HG03432 (cell line): ENCODE data around the gene KIR3DL1.
"Not testable (repeated sequence)": the region's sequence is repeated elsewhere in the genome, so short reads cannot be mapped to it uniquely, and the experiment has no call there.

Experiments used
- ATAC-seq: cut with Tn5 transposase; IDR thresholded peaks from one replicate; pipeline ENCODE4 v1.9.1; 2021; ENCODE audit warnings: mild to moderate bottlenecking, moderate library complexity; ENCODE audit not compliant: unreplicated experiment

The KIR3DL1 gene

GRCh38 chr19:54816251-54816650 lies at the start of gene KIR3DL1:
KIR3DL1 (plus strand) TSS chr19:54816468.
- not testable (repeated sequence) for ATAC-seq

GRCh38 chr19:54769646-54770045 lies 46.6 kb upstream of the KIR3DL1 start, which contains the start of gene KIR2DL1:
KIR2DL1 (plus strand) TSS chr19:54769793; CDS start chr19:54769851, 58 bp downstream.
- ATAC-seq, result not testable (repeated sequence)

- not testable (repeated sequence) for ATAC-seq
These were observed 45.8 kb upstream of the KIR3DL1 start for GRCh38 chr19:54770511-54770910.

- not testable (repeated sequence) for ATAC-seq
These were observed 45.0 kb upstream of the KIR3DL1 start for GRCh38 chr19:54771018-54771960.

GRCh38 chr19:54772666-54773065 lies 43.6 kb upstream of the KIR3DL1 start:
- not testable (repeated sequence) for ATAC-seq

DNA sequence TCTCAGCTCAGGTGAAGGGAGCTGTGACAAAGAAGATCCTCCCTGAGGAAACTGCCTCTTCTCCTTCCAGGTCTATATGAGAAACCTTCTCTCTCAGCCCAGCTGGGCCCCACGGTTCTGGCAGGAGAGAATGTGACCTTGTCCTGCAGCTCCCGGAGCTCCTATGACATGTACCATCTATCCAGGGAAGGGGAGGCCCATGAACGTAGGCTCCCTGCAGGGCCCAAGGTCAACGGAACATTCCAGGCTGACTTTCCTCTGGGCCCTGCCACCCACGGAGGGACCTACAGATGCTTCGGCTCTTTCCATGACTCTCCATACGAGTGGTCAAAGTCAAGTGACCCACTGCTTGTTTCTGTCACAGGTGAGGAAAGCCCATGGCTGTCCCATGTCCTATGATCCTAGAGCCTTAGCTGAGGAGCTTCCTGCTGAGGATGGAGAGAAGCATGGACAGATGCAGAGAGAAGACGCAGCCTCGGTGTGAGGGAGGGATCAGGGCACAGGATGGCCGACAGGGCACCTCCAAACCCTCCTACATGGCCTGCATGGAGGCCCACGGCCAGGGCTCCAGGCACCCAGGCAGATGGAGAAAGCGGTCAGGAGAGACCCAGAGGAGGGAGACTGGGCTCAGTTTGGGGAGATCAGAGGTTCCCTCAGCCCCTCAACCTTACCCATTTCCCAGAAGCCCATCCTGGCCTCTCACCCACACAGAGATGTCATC lies 41.0 kb upstream of the KIR3DL1 start:
- not testable (repeated sequence) for ATAC-seq

DNA sequence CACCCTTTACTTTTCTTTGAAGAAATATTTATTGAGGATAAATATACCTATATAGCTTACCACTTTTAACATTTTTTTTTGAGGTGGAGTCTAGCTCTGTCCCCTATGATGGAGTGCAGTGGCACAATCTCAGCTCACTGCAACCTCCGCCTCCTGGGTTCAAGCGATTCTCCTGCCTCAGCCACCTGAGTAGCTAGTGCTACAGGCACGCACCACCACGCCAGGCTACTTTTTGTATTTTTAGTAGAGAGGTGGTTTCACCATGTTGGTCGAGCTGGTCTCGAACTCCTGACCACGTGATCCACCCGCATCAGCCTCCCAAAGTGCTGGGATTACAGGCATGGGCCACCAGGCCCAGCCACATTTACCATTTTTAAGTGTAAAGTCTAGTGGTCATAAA lies 40.4 kb upstream of the KIR3DL1 start:
- not testable (repeated sequence) for ATAC-seq

DNA sequence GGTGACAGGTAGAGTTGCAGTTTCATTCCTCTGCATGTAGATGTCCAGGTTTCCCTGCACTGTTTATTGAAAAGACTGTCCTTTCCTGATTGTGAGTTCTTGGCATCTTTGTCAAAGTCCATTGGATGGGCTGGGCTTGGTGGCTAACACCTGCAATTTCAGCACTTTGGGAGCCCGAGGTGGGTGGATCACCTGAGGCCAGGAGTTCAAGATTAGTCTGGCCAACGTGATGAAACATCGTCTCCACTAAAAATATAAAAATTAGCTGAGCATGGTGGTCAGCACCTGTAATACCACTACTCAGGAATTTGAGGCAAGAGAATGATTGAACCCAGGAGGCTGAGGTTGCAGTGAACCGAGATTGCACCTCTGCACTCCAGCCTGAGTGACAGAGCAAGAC lies 38.4 kb upstream of the KIR3DL1 start:
- ATAC-seq, result not testable (repeated sequence)

DNA sequence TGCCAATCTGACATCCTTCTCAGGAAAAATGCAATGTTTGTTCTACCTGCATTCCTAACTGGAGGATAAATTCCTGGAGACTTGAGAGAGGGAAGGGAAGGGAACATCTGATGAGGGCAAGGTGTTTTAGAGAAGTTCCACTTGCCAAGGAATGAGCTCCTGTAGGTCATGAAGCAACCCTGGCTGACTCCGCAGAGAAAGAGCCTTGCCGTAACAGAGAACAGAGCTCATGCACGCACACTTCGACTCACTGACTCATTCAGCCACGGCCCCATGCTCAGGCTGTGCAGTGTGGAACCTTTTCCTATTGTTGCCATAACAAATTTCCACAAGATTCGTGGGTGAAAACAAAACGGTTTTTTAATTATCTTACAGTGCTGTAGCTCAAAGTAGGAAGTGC lies 37.4 kb upstream of the KIR3DL1 start:
- not testable (repeated sequence) for ATAC-seq

GRCh38 chr19:54782916-54783315 lies 33.4 kb upstream of the KIR3DL1 start:
- ATAC-seq, result not testable (repeated sequence)

DNA sequence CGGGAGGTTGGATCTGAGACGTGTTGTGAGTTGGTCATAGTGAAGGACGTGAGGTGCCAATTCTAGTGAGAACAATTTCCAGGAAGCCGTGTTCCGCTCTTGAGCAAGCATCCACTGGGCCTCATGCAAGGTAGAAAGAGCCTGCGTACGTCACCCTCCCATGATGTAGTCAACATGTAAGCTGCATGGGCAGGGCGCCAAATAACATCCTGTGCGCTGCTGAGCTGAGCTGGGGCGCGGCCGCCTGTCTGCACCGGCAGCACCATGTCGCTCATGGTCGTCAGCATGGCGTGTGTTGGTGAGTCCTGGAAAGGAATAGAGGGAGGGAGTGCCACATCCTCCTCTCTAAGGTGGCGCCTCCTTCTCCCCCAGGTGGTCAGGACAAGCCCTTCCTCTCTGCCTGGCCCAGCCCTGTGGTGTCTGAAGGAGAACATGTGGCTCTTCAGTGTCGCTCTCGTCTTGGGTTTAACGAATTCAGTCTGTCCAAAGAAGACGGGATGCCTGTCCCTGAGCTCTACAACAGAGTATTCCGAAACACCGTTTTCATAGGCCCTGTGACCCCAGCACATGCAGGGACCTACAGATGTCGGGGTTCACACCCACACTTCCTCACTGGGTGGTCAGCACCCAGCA lies 30.1 kb upstream of the KIR3DL1 start:
- not testable (repeated sequence) for ATAC-seq

DNA sequence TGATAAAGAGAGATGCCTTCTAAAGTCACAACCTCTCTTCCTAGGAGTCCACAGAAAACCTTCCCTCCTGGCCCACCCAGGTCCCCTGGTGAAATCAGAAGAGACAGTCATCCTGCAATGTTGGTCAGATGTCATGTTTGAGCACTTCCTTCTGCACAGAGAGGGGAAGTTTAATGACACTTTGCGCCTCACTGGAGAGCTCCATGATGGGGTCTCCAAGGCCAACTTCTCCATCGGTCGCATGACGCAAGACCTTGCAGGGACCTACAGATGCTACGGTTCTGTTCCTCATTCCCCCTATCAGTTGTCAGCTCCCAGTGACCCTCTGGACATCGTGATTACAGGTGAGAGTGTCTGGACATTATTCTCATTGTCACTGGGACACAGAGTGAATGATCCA lies 28.1 kb upstream of the KIR3DL1 start:
- ATAC-seq, result not testable (repeated sequence)

GRCh38 chr19:54790711-54791110 lies 25.6 kb upstream of the KIR3DL1 start:
- no peak for ATAC-seq

GRCh38 chr19:54791476-54791875 lies 24.8 kb upstream of the KIR3DL1 start:
- no peak for ATAC-seq

DNA sequence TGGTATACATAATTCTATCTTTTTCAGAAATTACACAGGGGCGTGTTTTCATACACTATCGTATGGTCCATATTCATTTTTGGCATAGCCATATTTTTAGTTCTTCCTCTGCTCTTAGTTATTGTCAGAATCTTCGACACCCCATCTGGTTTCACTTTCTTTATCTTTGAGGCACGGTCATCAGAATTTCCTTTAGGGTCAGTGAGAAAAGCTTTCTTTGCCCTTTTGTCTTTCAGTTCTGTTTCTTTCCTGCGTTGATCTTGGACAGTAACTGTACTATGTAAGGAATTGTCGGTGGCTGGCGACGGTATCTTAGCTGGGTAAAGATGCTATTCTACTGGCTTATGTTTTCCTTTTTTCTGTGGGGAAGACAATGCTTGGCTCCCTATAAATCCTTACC lies 23.5 kb upstream of the KIR3DL1 start:
- no peak for ATAC-seq

DNA sequence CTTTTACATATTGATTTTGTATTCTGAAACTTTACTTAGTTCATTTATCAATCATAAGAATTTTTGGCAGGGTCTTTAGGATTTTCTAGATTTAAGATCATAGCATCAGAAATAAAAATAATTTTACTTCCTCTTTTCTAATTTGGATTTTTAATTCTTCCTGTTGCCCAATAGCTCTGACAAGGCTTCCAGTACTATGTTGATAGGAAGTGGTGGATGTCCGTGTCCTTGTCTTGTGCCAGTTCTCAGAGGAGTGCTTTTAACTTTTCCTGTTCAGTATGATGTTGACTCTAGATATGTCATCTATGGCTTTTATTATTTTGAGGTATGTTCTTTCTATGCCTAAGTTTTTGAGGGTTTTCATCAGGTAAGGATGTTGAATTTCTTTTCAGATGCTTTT lies 20.5 kb upstream of the KIR3DL1 start:
- no peak for ATAC-seq

GRCh38 chr19:54803410-54803809 lies 12.9 kb upstream of the KIR3DL1 start, which contains the start of gene KIR2DL4:
KIR2DL4 (plus strand) TSS chr19:54803610; CDS start chr19:54803652, 42 bp downstream.
- ATAC-seq, result no peak

- ATAC-seq, result no peak
These were observed 12.2 kb upstream of the KIR3DL1 start for GRCh38 chr19:54804101-54804500.

DNA sequence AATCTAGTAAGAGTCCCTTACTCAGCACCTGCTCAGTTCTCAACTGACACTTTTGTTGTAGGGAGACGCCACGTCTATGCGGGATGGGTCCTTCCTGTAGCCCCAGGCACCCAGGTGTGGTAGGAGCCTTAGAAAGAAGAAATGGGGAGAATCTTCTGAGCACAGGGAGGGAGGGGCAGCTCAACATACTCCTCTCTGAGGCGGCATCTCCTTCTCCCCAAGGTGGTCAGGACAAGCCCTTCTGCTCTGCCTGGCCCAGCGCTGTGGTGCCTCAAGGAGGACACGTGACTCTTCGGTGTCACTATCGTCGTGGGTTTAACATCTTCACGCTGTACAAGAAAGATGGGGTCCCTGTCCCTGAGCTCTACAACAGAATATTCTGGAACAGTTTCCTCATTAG lies 11.7 kb upstream of the KIR3DL1 start:
- no peak for ATAC-seq

GRCh38 chr19:54805665-54806515 lies 10.4 kb upstream of the KIR3DL1 start:
- no peak for ATAC-seq
